ENCODE measurements around the gene PXDN.

GRCh38 chr2:1678609-1679008 is 65.7 kb downstream of the PXDN start:
- TF ChIP-seq CTCF (IDR thresholded peaks at IDR 0.05; ENCODE audit: low read depth, low read length, poor library complexity, severe bottlenecking) (no peak), EZH2phosphoT487 (IDR thresholded peaks at IDR 0.05; ENCODE audit: borderline replicate concordance, low read length) (no peak)

All from DOHH2 (cell line).